Measurements from ENCODE around the gene TGDS.
"Not testable (repeated sequence)": the region's sequence is repeated elsewhere in the genome, so short reads cannot be mapped to it uniquely, and the experiment has no call there.

Gene TGDS

GRCh38 chr13:94595950-94596574, at the start of gene TGDS:
TSS of gene TGDS (minus strand) at chr13:94596152. CDS start at chr13:94596136, 16 bp downstream.
- DNase-seq: peak; percentile 87

- DNase-seq: no peak
Measured at GRCh38 chr13:94641409-94641941, 45.5 kb upstream of the TGDS start.

- DNase-seq: no peak
Measured at GRCh38 chr13:94640721-94641120, 44.8 kb upstream of the TGDS start.

- not testable (repeated sequence) for DNase-seq
Measured at GRCh38 chr13:94637677-94638076, 41.7 kb upstream of the TGDS start.

DNA sequence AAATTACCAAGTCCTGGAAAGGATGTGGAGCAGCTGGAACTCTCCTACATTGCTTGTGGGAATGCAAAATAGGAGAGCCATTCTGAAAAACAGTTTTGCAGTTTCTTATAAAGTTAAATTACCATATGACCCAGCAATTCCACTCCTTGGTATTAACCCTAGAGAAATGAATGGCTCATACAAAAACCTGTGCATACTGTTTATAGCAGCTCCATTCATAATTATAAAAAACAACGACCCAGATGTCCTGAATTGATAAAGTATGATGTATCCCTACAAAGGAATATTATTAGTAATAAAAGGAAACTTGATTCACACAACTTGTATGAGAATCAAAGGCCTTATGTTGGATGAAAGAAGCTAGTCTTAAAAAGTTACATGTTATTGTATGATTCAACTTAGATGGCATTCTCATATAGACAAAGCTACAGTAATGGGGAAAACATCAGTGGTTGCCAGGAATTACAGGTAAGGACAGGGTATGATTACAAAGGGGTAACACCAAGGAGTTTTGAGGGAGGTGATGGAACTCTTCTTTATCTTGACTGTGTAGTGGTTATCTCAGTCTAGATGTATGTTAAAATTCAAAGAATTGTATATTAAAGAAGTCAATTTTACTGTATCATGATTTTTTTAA, 41.1 kb upstream of the TGDS start:
- DNase-seq: no peak

- not testable (repeated sequence) for DNase-seq
Measured at GRCh38 chr13:94636096-94636495, 40.1 kb upstream of the TGDS start.

DNA sequence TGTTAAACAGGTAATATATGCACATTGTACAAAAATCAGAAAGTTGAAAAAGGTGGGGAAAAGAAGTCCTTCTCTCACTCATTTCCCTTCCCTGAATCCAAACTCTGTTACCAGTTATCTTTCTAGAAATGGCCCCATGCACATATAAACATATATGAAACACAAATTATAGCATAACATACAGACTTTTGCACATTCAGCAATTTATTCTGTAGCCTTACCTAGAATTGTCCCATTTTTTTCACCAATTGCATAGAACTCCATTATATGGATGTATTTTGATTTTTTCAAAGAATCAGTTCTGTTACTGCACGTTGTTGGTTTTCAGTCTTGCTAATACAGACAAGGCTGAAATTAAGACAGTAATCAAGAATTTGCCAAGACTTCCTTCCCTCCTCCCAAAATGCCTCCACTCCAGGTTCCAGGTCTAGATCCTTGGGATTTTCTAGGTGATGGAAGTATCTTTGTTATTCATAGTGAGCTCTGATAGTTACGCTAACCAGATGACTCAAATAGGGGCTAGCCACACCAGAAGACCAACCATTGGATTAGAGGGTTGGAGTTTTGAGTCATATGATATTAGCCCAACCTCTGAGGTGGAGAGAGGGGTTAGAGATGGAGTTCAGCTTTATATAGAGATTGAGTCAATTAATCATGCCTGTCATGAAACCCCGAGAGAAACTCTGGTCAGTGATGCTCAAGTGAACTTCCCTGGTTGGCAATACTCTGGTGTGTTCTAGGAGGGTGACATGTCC, 36.5 kb upstream of the TGDS start:
- DNase-seq: no peak

DNA sequence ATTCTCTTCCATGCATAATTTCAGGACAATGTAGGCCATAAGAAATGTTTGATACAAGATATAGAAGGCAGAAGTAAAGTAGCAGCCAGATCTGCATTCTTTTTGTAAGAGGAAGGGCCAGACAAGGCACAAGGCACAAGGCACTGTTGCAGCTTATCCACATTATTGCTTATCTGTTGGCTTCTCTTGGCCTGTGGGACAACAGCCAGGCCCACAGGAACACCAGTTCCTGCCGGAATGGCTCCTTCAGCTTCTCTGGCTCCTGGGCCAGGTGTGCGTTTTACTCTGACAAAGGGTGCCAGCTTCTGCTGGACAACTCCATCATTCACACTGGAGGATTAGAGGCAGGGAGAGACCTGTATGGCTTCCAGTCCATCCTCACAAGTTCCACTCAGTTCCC, 34.9 kb upstream of the TGDS start:
- no peak for DNase-seq

- DNase-seq: no peak
Measured at GRCh38 chr13:94623316-94623715, 27.4 kb upstream of the TGDS start.

DNA sequence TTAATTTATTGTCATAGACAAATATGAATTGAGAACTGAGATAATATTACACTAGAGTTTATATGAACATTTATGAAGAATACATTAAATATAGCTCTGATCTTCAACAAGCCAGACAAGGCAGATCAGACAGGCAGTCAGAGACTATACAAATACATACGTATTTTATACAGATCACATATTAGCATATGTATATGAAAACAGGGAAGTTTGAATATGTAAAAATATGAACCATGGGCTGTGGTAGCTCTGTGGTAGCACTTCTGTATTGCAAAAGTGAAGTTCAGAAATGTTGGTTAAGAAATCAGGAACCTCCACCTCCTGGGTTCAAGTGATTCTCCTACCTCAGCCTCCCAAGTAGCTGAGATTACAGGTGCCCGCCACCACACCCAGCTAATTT, 26.4 kb upstream of the TGDS start:
- DNase-seq: no peak

DNA sequence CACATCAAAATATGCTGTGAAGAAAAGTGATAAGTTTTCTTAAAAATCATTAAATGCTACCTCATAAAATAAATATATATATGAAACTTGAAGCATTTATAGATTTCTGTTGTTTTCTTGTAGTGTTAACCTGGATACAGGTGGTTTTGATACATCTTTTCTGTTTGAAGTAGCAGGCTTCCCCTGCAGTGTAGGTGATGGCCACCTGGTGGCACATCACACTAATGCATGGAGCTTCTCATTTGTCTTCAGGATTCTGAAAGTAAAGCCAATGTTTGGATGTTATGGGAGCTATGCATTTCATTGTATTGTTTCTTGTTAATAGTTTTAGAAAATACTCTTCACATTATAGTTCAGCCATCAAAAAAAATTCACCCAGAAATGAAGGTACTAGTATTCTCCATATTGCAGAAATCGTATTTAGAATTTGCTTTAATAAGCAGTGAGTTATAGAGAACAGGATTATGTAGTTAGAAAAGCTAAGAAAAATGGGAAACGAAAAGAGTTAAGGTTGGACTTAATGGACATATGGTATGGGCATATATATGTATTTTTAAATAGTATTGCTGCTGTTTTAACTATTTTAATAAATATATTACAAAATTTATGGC, 24.4 kb upstream of the TGDS start:
- DNase-seq: no peak

DNA sequence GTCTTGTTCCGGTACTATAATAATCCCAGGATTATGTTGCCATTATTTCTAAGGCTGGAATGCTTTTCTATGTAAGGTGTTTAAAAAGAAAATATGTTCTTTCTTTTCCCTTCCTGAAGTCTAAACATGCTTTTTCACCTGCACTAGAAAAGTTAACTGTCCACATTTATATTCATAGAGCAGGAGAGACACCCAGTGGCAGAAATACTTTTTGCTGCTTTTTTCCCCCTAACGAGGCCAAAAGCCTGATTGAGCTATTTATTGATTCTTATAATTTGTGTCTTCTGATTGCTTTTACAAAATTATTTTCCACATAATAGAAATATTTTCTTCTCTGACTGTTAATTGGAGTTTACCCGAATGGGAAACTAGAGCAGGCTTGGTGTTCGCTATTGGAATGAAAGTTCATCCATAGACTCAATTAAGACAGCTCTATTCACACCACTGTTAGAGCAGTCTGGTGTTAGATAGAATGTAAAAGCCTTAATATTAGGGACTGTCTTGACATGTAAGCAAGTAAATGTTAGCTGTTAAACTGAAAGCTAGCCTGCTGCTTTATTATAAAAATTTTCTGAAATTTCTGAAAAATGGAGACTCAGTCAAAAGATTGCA, 21.5 kb upstream of the TGDS start:
- DNase-seq: no peak

DNA sequence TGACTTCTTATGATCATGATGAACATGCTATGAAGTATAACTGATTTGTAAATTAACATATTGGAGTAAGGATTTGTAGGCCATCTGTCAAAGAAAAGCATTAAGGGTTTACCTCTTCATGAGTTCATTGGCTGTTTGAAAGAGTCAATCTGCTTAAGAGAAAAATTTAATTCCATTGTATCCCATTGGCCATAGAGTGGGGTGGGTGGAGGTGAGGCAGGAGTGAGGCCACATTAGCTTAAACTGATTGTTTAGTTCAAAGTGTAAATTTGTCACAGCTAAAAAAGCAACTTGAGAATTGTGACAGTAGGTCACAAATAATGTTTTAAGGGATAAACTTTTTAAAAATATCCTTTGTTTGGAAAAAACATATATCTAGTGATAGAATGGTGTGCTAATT, 17.1 kb upstream of the TGDS start:
- no peak for DNase-seq

GRCh38 chr13:94612050-94612449, 16.1 kb upstream of the TGDS start:
- no peak for DNase-seq

- no peak for DNase-seq
Measured at GRCh38 chr13:94610475-94610874, 14.5 kb upstream of the TGDS start.

GRCh38 chr13:94609196-94609595, 13.2 kb upstream of the TGDS start:
- DNase-seq: no peak

DNA sequence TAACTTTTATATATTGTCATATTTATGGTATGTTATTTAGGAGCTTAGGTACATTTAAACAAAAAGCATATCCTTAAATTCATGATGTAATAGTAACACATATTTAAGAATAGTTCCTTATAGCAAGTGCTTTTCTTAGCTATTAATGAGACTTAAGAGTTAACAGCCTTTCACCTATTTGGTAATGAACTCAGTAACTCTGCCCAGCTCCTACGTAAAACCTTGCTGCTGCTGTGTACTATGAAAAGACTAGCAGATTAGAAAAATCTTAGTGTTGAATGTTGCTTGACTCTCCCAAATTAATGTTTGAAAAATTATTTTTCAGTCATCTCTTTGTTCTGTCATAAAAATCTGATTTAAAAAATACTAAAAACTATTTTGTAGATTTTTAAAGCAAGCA, 12.6 kb upstream of the TGDS start:
- no peak for DNase-seq

GRCh38 chr13:94607939-94608338, 12.0 kb upstream of the TGDS start:
- no peak for DNase-seq

GRCh38 chr13:94607056-94607455, 11.1 kb upstream of the TGDS start:
- DNase-seq: no peak

- no peak for DNase-seq
Measured at GRCh38 chr13:94602467-94602866, 6.5 kb upstream of the TGDS start.

DNA sequence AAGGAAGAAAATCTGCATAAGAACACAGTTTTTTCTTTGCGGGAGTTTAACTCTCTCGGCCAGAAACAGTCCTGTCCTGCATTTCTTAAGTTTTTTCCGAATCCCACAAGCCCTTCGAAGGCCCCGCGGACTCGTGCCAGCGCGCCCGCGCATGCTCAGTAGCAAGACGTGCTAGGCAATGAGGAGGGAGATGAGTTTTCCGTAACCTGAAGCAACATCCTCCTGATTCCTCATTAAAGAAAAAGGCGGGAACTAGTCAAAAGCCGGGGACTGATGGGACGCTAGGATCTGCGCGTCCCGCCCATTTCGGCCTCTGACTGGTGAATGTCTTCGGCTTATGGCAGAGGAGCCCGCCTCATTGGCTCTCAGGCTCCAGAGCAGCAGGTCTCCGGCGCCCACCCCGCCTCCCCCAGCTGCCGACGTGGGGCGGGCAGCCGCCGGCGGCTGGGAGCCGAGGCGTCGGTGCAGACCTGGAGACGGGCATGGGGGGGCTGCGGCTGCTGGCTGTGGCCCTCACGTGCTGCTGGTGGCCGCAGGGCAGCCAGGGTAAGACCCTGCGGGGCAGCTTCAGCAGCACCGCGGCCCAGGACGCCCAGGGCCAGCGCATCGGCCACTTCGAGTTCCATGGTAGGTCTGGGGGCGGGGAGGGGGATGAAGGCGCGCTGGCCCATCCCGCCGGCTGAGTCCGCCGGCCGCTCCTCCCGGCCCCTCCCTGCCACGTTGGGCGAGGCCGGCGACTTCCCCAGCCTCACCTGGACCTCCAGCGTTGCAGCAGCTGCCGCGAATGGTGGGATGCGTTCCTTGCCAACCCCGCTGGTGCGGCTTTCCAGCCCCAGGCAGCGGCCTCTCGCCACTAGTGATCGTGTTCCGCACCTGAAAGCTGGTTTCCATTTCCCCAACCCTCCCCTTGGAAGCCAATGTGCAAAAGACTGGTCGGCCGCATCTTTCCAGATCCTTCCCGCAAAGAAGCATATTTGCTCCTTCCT, 5.8 kb upstream of the TGDS start, which contains the start of gene GPR180:
GPR180 (plus strand) TSS at position 412 of the 986 bp plus-strand sequence; CDS start at position 483, 71 bp downstream.
- peak; percentile 84 for DNase-seq

GRCh38 chr13:94599877-94600276, 3.9 kb upstream of the TGDS start:
- DNase-seq: no peak
